GM18870 (cell line): ENCODE measurements around the gene PTP4A2.
"Not testable (repeated sequence)": the region's sequence is repeated elsewhere in the genome, so short reads cannot be mapped to it uniquely, and the experiment has no call there.

Experiments
- ATAC-seq: cut with Tn5 transposase; IDR thresholded peaks from one replicate; pipeline ENCODE4 v1.9.1; 2021; ENCODE audit warnings: moderate library complexity; ENCODE audit not compliant: unreplicated experiment

PTP4A2 gene

DNA sequence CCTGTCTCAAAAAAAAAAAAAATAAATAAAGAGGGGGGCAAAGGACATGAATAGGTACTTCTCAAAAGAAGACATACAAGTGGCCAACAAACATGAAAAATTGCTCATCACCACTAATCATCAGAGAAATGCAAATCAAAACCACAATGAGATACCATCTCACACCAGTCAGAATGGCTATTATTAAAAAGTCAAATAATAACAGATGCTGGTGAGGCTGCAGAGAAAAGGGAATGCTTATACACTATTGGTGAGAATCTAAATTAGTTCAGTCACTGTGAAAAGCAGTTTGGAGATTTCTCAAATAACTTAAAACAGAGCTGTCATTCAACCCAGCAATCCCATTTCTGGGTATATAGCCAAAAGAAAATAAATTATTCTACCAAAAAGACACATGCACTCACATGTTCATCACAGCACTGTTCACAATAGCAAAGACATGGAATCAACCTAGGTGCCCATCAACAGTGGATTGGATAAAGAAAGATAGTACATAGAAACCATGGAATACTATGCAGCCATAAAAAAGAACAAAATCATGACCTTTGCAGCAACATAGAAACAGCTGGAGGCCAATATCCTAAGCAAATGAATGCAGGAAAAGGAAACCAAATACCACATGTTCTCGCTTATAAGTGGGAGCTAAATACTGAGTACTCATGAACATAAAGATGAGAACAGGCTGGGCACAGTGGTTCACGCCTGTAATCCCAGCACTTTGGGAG, 42.5 kb downstream of the PTP4A2 start:
- not testable (repeated sequence) for ATAC-seq

GRCh38 chr1:31891280-31891679, 46.9 kb downstream of the PTP4A2 start:
- ATAC-seq: peak; percentile 50

GRCh38 chr1:31888291-31888690, 49.9 kb downstream of the PTP4A2 start:
- ATAC-seq: no peak

GRCh38 chr1:31886866-31887265, 51.3 kb downstream of the PTP4A2 start:
- no peak for ATAC-seq

DNA sequence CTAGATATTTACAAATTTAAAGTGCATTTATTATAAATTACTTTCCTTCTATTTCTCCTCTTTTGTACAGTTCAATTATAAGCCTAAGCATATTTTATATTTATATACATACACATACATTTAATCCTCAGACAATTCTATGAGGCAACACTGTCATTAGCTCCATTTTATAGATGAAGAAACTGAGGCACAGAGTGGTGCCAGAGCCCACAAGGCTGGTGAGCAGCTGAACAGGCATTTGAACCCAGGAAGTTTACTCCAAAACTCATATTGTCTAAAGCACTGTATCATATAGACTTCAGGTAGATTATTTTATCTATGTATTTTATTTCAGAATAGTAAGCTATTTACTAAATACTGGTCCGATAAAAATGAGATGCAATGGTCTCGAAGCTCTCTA, 52.3 kb downstream of the PTP4A2 start:
- no peak for ATAC-seq

DNA sequence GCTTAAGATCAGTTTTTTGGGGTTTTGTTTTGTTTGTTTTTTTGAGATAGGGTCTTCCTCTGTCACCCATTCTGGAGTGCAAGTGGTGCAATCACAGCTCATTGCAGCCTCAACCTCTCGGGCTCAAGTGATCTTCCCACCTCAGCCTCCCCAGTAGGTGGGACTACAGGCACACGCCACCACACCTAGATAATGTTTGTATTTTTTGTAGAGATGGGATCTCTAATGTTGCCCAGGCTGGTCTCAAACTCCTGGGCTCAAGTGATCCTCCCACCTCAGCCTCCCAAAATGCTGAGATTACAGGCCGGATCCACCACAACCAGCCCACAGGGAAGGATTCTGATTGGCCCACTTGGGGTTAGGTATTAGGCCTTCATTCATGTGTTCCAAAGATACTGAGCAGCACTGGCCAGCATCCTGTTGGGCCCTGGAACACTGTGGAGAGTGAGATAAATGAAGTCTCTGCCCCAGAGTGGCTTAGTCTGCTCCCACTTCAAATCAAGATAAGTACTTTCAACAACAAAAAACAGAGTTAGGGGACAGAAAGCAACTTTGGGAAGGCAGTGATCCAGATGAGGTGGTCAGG, 54.7 kb downstream of the PTP4A2 start:
- no peak for ATAC-seq

DNA sequence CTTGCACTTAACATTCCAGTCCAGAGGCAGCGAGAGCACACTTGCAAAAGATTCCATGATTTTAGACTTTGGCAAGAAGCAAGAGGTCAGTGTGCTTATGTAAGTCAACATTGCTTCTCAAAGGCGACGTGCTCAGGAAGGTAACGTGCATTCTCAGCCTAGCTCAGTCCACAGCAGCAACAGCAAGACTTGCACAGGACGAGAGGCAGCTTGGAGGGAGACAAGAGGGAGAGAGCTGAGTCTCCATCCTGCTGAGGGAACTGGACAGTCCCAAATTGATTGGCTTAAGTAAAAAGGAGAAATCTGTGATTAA, 56.5 kb downstream of the PTP4A2 start:
- ATAC-seq: no peak

DNA sequence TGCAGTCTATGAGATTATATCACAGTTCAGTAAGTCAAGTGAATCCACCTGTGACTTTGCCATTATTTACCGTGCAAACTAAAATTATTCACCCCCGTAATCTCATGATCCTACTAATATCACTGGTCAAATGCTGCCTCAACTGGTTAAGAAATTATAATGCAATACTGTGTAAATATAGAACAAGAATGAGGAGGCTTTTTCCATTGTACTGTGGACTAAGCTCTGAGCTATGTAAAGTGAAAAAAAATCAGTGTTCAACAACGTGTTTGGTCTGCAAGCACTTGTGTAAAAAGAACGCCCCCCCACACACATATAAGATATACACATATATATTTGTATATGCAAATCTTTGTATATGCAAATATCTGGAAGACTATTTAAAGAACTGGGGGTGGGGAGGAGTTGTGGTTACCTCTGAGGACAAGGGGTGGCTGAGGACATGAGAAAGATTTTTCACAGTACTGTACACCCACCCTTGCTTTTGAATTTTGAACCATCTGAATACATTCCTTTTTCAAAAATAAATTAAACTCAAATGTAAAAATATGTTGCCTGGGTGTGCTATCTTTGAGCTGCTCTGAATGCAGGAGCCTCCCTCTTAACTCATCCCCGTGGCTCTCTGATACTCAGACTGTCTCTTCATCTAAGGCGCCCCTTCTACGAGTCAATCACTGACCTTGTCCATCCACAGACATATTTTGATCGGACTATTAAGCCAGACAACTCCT, 57.0 kb downstream of the PTP4A2 start:
- no peak for ATAC-seq

DNA sequence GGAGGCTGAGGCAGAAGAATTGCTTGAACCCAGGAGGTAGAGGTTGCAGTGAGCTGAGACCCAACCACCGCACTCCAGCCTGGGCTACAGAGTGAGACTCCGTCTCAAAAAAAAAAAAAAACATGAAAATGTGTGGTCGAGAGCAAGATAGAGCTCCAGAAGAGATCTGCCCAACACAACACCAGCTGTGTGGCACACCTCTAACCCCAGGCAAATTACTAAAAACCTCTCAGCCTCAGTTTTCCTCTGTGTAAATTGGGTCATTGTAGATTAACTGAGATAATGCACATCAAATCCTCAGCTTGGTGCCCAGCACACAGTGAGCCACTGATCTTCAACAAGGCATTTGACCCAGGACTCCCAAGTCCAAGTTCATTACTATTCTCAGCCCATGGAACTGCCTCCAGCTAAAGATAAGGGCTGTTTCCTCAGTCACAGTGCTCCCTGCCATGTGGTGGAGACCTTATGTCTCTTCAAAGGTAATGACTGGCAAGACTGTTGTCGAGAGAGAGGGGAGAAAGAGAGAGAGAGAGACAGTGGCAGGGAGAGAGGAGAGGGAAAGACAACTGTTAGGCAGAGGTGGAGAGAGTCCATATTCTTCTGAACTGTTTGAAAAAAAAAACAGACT, 58.1 kb downstream of the PTP4A2 start:
- ATAC-seq: no peak

DNA sequence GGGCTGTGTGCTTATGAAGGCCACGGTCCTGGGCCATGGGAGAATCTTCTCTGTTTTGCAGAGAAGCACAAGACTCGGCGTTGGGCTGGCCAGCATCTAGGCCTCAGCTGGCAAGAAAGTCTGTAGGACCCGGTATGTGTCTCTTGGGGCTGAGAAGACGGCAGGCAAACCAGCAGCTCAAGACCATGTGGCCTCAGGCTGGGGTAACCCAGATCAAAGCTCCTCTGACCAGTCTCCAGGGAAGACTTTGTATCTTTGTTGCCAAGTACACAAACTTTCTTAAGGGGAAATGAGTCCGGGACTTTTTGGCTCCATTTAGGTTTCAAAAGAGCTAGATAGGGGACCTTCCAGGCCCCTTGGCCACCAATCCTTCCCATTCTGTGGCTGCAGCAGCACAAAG, 60.1 kb downstream of the PTP4A2 start:
- ATAC-seq: no peak

- no peak for ATAC-seq
Measured at GRCh38 chr1:31877544-31877943, 60.6 kb downstream of the PTP4A2 start.

GRCh38 chr1:31875636-31876236, 62.4 kb downstream of the PTP4A2 start:
- ATAC-seq: no peak

DNA sequence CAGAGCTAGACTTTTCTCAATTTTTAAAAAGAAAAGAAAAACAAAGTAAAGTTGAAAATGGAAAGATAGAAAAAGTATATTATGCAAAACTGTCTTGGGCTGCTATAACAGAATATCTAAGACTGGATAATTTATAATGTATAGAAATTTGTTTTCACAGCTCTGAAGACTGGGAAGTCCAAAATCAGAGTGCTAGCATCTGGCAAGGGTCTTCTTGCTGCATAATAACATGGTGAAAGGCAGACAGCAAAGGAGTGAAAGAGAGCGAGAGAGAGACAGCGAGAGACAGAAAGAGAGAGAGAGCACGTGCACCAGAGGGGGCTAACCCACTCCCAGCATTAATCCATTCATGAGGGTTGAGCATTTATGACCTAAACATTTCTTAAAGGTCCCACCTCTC, 63.2 kb downstream of the PTP4A2 start:
- no peak for ATAC-seq

DNA sequence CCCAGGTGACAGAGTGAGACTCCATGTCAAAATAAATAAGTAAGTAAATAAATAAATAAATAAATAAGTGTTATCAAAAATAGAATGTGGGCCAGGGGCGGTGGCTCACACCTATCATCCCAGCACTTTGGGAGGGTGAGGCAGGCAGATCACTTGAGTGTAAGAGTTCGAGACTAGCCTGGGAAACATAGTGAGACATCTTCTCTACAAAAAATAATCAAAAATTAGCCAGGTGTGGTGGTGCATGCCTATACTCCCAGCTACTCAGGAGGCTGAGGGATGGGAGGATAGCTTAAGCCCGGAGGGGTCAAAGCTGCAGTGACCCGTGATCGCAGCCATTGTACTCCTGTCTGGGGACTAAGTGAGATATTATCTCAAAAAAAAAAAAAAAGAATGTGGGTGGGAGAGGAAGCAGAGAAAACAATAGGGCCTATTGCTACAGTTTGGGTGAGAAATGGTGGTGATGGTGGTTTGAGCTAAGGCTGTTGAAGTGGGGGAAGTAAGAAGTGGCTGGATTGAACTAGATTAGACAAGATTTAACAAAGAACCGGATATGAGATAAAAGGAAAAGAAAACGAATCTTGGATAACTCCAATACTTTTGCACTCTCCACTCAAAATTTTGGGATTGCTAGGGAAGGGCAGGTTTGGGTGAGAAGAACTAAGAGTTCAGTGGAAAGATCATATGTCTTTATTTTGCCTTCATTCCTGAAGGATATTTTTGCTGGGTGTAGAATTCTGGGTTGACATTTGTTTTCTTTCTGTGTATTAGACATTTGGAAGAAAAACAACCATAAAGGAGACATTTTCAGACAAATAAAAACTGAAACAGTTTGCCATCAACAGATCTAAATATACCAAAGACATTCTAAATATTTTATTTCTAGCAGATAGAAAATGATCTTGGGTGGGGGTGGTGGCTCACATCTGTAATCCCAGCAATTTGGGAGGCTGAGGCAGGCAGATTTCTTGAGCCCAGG, 65.2 kb downstream of the PTP4A2 start:
- no peak for ATAC-seq

GRCh38 chr1:31871703-31872102, 66.5 kb downstream of the PTP4A2 start:
- ATAC-seq: no peak

GRCh38 chr1:31870086-31870736, 68.0 kb downstream of the PTP4A2 start:
- no peak for ATAC-seq

DNA sequence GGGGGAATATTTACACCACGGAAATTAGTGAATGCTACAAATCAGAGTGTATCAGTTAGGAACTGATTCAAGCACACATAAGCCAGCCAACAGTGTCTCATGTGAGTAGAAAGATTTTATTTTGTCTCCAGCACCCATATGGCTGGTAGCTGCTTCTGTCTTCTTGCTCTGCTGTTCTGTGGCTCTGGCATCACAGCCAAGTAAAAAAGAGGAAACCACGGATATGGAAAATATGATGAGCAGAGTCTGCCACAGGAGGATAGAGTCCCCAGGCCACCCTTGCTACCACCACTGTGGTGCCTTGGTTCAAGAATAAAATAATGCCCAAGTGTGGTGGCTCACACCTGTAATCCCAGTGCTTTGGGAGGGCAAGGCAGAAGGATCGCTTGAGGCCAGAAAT, 68.7 kb downstream of the PTP4A2 start:
- no peak for ATAC-seq

- no peak for ATAC-seq
Measured at GRCh38 chr1:31868862-31869261, 69.3 kb downstream of the PTP4A2 start.

GRCh38 chr1:31867546-31867945, 70.6 kb downstream of the PTP4A2 start:
- no peak for ATAC-seq
